Stimulated activated CD8-positive, alpha-beta memory T cell treated with anti-CD3 and anti-CD28 coated beads, Interleukin-12 subunit alpha, Interleukin-12 subunit beta, amount 100 ng/mL, for 24 hours (primary cell): ENCODE results near the gene NME5.
"Not testable (repeated sequence)": the region's sequence is repeated elsewhere in the genome, so short reads cannot be mapped to it uniquely, and the experiment has no call there.

Source experiments
- DNase-seq: peaks from one replicate; pipeline ENCODE4 v3.0.0-alpha.2; 2020; ENCODE audit errors: extremely low read depth

The NME5 gene

GRCh38 chr5:138078006-138078643, 61.1 kb downstream of the NME5 start:
- no peak for DNase-seq

GRCh38 chr5:138077064-138077696, 62.0 kb downstream of the NME5 start:
- DNase-seq = no peak

DNA sequence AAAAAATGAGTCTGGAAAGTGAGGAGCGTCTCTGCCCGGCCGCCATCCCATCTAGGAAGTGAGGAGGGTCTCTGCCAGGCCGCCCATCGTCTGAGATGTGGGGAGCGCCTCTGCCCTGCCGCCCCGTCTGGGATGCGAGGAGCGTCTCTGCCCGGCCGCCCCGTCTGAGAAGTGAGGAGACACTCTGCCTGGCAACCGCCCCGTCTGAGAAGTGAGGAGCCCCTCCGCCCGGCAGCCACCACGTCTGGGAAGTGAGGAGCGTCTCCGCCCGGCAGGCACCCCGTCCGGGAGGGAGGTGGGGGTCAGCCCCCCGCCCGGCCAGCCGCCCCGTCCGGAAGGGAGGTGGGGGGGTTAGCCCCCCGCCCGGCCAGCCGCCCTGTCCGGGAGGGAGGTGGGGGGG, 69.2 kb downstream of the NME5 start:
- DNase-seq = not testable (repeated sequence)

GRCh38 chr5:138068742-138069600, 70.3 kb downstream of the NME5 start:
- peak; percentile 37 for DNase-seq

DNA sequence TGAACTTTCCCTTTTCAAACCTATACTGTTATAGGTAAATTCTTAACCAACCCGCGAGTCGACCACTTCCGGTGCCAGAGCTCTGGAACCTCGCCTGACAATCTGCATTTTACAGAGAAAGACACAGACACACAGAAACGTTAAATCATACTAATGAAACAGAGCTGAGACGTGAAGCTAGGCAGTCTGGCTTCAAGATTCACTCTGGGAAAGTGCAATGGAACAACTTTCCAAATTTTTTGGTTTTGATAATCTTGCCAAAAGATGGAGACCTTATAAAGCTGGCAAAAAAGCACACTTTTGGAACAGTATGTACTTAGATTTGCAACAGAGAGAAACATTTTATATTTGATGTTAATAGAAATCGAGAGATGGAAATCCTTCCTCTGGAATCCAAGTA, 71.3 kb downstream of the NME5 start:
- DNase-seq = no peak
